Measurements from ENCODE around the gene ABHD6.

GRCh38 chr3:58340594-58341244, 103.1 kb downstream of the ABHD6 start:
- TF ChIP-seq CTCF (conservative IDR thresholded peaks at IDR 0.05) = no peak
- no peak for TF ChIP-seq ZFX (IDR thresholded peaks at IDR 0.05)

Measured in C4-2B (cell line).